HG03565 (cell line): ENCODE measurements around the gene MESD.

ENCODE experiments used
- ATAC-seq: cut with Tn5 transposase; IDR thresholded peaks from one replicate; pipeline ENCODE4 v1.9.1; 2021; ENCODE audit warnings: mild to moderate bottlenecking, moderate library complexity; ENCODE audit not compliant: unreplicated experiment

The MESD gene

GRCh38 chr15:81015621-81016488, 26.2 kb upstream of the MESD start:
- no peak for ATAC-seq

- ATAC-seq, result no peak
Measured at GRCh38 chr15:81014446-81015093, 25.0 kb upstream of the MESD start.

GRCh38 chr15:81013396-81013929, 23.8 kb upstream of the MESD start:
- no peak for ATAC-seq

GRCh38 chr15:81012588-81012987, 23.0 kb upstream of the MESD start:
- no peak for ATAC-seq

DNA sequence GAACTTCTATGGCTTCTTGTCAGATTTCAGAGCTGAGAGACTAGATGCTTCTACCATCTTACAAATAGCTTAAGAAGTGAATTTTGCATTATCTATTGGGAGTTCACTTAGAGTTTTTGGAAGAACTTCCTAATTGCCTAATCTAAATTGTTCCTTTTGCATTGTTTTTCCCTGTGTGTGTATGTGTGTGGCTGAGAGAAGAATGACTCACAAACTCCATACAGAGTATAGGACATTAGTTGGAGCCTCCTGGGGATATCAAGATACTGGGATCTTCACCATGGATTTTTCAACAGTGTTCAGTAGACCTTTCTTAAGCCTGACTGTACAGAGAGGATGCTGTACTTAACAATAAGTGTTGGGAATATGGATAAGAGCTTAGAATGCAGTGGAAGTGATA, 22.0 kb upstream of the MESD start:
- no peak for ATAC-seq

DNA sequence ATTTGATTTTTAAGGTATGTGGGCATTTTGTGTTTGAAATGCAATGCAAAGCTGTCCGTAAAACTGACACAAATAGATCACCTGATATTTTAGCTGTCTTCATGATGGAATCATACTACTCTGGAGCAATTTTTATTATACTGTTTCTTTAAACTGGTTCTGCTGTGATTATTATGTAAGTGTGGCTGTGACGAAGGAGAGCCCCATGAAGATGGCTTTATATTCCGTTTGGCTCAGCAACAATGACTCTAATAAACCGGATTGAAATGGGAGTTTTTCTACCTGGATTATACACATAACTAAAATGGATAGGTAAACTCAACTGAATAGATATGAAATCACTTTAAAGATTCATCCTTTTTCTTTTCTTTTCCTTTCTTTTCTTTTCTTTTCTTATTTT, 20.5 kb upstream of the MESD start:
- ATAC-seq, result no peak

GRCh38 chr15:81008312-81008711, 18.7 kb upstream of the MESD start:
- ATAC-seq, result no peak

DNA sequence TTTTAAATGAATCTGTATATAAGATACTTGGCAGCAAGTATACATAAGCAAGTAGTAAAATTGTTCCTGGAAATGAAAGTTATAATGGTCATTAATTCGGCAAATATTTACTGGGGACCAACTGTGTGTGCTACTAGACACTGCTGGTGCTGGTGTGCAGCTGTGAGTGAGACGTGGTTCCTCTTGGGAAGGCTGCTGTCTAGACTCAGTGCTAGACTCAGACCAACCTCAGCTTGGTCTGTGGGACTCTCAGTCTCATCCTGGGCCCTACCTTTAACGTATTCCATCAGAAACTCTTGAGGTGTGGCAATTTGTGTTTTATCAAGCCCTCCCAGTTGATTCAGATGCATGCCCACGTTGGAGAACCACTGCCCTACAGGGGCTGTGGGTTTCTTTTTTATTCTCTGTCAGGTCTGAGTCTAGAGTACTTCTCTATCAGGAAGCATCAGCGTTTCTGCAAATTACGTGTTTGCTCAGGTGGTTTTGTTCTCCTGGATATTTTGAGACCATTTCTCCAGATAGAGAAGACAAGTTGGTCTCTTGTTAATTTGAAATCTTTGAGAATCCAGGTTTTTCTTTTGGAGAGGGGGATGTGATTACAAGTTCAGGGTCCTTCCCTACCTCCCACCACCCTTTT, 17.9 kb upstream of the MESD start:
- no peak for ATAC-seq

GRCh38 chr15:81006124-81006523, 16.5 kb upstream of the MESD start:
- ATAC-seq, result no peak

DNA sequence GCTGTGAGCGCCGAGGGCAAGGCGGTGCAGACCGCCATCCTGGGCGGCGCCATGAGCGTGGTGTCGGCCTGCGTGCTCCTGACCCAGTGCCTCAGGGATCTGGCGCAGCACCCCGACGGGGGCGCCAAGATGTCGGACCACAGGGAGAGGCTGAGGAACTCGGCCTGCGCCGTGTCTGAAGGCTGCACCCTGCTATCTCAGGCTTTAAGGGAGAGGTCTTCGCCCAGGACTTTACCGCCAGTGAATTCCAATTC, 13.4 kb upstream of the MESD start:
- no peak for ATAC-seq

DNA sequence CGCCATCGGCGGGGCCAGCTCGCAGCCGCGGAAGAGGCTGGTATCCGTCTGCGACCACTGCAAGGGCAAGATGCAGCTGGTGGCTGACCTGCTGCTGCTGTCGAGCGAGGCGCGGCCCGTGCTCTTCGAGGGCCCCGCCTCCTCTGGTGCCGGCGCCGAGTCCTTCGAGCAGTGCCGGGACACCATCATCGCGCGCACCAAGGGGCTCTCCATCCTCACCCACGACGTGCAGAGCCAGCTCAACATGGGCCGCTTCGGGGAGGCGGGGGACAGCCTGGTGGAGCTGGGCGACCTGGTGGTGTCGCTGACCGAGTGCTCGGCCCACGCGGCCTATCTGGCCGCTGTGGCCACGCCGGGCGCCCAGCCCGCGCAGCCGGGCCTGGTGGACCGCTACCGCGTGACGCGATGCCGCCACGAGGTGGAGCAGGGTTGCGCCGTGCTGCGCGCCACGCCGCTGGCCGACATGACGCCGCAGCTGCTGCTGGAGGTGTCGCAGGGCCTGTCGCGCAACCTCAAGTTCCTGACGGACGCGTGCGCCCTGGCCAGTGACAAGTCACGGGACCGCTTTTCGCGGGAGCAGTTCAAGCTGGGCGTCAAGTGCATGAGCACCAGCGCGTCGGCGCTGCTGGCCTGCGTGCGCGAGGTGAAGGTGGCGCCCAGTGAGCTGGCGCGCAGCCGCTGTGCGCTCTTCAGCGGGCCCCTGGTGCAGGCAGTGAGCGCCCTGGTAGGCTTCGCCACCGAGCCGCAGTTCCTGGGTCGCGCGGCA, 12.9 kb upstream of the MESD start:
- ATAC-seq, result no peak

DNA sequence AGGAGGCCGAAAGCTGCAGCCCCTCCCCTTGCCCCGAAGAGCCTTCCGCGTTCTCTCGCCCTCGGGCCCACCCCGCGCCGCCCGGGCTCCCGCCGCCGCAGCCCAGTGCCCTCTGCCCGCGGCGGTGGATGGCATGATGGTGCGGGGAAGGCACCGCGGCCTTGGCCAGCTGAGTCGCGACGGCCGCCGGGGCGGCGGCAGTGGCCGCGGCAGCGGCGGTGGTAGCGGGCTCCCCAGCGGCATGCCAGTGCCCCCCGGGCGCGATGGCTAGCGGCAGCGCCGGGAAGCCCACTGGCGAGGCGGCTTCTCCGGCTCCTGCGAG, 12.4 kb upstream of the MESD start:
- no peak for ATAC-seq

GRCh38 chr15:81001152-81002008, 11.8 kb upstream of the MESD start:
- peak; percentile 13 for ATAC-seq

DNA sequence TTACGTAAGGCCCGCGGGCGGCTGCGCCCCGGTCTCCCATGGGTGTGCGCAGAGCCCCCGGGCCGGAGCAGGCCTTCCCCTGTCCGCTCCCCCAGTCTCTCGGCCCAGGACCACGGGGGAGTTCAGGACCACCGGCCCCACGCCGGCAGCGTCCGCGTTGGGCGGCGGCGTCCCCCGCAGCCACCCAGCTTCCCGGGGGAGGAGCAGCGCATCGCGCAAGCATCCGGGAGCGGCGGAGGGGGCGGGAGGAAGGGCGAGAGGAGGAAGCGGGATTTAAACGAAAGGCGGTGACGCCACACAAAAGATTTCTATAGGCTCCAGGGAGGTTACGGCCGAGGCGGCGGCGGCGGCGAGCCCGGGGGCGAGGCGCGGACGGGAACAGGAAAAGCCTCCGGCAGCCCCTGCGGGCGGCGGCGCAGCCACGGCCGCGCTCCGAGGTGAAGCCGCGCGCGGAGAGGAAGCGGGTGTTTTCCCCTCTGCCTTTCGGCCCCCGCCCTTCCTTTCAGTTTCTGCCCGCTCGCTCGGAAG, 11.1 kb upstream of the MESD start, which contains the start of gene TLNRD1:
Gene TLNRD1, plus strand, starts transcription at position 300 of the 528 bp plus-strand sequence. CDS start 1,349 bp downstream, outside the sequence.
- ATAC-seq, result peak; percentile 42

- ATAC-seq, result no peak
Measured at GRCh38 chr15:81000144-81000623, 10.6 kb upstream of the MESD start.

DNA sequence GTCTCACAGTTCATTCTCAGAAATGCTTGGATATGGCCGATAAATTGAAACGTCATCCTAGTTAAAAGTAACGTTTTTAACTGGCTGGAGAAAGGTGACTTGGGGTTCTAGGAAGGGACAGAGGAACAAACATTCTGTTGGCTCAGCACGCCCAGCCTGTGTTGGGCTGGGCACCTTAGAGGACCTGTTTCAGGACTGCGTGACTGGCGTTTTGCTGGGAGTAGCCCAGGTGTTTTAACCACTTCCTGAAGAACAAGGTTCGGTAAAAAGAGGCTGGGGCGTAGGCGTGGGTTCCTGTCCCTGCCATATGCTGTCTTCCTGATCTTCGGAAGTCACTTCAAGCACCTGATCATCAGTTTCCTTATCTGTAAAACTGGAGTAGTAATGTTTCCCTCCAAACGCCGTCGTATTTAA, 10.0 kb upstream of the MESD start:
- peak; percentile 24 for ATAC-seq

DNA sequence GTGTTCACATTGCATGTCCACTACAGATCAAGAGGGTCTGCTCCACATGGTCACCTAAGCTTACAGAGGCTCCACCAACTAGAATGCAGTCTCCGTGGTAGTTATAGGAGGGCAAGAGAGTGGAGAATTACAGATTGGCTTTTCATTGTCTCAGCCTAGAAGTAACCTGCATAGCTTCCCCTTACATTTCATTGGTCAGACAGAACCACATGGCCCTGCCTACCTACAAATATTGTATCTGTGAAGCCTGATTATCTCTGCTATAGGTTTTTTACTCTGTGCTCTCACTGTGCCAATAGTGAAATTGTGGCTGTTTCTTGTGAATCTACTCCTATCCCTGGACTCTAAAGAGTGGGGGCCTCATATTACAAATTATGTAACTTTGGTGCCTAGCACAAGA, 8.6 kb upstream of the MESD start:
- ATAC-seq, result no peak

GRCh38 chr15:80997692-80998091, 8.1 kb upstream of the MESD start:
- no peak for ATAC-seq

DNA sequence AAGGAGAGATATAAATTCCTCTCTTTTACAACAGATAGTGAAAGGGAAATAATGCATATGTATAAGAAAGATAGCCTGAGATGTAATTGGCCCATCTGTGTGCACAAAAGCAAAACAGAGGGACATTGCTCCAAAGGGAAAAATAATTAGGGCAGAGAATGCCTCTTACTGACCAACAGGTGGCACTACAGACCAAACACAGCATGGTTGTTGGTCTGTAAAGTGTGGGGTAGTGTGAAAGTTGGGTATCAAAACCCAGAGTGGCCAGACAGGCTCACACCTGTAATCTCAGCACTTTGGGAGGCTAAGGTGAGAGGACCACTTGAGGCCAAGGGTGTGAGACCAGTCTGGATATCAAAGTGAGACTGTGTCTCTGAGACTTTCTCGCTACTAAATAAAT, 6.6 kb upstream of the MESD start:
- no peak for ATAC-seq

DNA sequence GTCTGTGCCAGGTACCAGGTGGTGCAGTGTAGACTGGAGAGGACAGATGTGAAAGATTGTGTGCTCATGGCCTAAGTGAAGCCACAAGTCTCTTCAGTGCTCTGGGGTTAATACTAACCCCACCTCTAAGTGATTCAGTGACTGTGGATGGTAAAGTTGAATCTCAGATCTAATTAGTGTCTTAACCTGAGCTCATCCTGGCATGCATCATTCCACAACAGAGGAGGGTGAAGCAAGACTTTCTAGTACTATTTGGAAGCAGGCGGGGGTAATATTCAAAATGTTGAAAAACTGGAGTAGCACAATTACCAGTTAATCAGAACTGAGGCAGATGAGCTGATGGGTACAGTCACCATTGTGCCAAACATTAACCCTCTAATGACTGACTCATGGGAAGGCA, 2.8 kb upstream of the MESD start:
- no peak for ATAC-seq
